DMS153 (cell line): ENCODE data around the gene TMEM72.
A peak's percentile ranks its signal among the peaks of the same experiment; 100 is the strongest.

Experiments used
- DNase-seq: peaks from one replicate; lab custom pipeline; 2025; lab: John Stamatoyannopoulos, UW

The TMEM72 gene

DNA sequence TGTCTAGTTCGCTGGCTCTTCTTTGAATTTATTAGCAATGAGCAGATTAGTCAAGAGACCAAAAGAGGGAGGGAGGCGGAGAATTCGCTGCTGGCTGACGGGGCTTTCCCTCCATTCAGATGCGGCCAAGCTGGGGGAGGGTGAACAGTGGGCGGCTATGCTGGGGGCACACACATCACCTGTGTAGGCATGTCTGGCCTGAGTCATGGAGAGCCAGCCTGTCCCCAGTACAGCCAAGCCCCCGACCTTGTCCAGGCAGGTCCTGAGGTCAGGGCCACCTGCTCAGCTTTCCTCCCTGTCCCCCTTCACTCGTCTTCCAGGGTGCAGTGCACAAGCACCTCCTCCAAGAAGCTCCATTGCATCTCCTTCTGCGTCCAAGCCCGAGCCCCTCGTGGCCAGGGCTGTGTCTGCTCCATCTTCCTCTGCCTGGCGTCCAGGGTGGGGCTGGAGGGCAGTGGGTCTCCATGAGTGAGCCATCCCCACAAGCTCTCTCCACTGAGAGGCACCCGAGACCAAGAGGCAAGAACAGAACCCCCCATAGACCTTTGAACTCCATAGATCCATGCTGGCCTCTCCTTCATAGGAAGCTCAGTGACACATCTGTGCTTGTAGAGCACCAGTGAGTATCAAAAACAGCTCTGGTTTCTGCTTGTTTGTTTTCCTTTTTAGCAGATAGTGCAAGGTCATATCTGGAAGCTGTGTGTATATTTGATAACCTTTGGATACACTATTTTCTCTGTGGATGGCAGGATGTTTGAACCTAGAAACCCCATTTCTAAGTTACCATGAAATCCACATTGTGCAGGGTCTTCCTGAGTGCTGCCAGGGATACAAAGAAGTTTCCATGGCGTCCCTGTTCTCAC lies 69.4 kb downstream of the TMEM72 start:
- no peak for DNase-seq

DNA sequence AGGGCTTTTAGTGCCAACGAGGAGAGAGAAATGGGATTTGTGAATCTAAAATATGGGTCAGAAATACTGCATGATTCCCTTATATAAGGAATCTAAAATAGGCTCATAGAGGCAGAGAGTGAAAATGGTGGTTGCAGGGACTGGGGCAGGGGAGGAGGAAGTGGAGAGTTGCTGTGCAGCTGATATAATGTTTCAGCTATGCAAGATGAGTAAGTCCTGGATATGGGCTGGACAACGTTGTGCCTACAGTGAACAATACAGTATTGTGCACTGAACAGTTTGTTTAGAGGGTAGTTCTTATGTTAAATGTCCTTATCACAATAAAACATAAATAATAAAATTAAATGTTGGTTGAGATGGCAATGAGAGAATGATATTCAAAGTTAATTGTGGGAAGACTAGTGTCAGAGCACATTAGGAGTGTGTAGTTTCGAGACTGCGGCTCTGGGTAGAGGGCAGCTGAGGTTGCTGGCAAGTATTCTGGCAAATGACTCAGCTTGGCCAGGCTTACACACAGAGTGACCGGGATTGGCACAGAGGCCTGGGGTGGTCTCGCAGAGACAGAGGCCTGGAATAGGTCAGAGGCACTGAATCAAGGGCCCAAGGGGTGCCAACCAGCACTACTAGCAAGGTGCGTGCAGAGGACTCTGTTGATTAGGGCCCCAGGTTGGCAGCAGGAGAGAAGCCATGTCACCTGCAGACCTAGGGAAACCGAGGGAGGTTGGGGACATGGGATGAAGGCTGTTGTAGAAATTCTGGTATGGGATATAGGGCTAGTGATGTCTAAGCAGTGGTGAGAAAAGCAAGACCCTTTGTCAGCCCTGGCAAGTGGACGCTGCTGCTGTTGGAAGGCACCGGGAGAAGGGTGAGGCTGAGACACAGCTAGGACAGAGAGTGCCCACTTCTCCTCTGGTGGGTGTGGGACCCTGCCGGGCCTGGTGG lies 70.3 kb downstream of the TMEM72 start:
- peak; percentile 17 for DNase-seq

DNA sequence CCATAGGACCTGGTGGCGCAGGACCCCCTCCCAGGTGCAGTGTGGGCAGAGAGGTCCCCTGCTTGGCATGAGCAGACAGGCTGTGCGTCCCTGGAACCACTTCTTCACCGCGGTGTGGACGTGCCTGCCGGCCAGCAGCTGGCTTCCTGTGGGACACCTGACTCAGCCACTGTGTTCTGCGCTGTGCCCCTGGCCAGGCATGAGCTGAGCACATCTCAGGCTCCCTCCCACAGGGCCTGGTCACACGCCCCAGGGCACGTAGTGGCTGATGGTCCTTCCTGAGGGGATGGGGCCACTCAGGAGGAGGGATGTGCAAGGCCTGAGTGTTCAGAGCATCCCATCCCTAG lies 71.0 kb downstream of the TMEM72 start:
- no peak for DNase-seq

DNA sequence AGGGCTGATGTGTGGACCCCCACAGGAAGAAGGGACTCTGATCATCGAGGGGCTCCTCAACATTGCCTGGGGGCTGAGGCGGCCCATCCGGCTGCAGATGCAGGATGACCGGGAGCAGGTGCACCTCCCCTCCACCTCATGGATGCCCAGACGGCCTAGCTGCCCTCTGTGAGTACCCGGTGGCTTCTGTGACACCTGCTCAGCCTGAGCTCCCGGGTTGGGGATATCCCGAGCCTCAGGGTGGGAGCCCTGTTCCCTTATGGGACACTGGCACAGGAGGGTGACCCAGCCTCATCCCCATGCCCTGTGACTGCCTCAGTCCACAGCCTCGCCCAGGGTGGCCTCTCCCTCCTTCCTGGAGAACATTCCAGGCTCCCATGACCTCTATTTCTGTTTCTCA lies 71.4 kb downstream of the TMEM72 start:
- DNase-seq = no peak

DNA sequence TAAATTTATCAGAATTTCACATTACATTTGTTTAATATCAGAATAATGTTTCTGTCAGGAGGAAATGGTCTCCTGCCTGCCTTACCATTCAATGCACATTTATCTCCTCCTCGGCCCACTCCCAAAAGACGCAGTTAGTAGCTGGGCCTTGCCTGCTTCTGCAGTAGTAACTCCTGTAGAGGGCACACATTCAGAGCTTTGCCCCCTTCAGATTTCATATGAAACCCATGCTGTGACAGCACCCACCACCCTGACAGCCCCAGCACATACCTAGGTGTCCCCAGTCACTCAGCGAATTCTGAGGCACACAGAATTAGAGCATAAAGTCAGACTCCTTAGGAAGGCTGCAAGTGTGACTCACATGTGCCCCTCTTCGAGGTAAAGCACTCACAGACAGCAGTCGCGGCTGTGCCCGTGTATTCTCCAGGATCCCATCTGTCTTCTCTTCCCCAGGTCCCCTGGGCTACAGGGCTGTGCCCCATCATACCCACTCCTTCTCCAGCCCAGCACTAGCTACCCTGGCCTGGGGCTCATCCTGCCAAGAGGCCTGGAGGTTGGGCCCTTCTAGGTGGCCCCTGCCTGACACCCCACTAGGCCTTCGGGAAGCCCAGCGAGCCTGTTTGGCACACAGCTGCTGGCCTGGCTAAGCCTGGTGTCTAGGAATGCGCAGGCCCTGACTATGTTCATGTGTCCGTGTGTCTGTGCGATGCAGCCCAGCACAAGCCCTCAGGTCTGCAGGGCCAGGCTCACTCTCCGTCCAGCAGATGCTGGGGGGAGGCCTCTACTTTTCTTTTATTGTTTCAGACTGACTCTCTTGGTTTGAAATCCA lies 72.1 kb downstream of the TMEM72 start:
- DNase-seq = no peak

DNA sequence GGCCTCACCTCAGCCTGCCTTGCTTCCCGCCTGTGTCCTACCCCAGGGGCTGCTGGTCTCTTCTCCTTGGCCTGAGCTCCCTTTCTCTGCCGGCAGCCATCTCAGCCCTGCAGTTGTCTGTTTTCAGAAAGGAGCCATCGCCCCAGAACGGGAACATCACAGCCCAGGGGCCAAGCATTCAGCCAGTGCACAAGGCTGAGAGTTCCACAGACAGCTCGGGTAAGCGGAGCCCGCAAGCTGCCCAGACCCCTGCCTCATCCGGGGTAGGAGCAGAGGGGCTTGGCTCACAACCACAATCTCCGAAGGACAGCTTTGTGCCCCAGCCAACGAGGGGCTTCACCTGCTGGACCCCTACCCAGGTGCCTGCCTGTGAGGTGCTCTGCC lies 72.8 kb downstream of the TMEM72 start:
- DNase-seq = no peak

DNA sequence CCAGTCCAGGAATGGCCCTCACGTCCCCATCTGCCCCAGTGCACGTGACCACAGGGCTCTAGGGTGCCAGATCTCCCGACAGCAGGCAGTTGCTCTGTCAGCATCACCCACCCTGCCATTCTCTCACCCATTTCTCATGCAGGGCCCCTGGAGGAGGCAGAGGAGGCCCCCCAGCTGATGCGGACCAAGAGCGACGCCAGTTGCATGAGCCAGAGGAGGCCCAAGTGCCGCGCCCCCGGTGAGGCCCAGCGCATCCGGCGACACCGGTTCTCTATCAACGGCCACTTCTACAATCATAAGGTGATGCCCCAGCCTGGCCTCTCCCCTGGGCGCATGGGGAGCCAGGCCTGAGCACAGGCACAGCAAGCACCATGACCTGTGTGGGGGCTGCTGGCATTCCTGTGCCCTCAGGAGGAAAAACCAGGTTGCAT lies 73.5 kb downstream of the TMEM72 start:
- no peak for DNase-seq

DNA sequence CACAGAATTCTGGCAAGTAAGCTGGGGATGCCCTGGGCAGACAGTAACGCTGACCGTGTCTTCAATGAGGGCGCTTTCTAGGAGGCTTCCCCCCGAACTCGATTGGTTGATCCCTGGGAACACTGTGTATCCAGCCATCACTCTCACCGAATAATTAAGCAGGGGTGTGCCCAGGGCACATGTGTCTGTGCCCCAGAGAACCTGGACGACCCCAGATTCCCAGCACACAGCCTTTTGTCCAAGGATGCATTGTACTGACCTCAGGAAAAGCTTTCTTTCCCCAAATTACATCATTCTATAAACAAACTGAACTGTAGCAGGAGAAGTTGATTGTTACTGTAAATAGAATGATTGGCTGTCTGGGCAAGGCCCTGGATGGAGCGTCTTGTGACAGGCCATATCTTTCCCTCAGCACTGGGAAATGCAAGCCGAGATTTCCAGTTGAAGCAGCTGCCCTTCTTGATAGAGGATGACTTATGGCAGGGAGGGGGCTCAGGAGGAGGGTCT lies 74.1 kb downstream of the TMEM72 start:
- DNase-seq = no peak

DNA sequence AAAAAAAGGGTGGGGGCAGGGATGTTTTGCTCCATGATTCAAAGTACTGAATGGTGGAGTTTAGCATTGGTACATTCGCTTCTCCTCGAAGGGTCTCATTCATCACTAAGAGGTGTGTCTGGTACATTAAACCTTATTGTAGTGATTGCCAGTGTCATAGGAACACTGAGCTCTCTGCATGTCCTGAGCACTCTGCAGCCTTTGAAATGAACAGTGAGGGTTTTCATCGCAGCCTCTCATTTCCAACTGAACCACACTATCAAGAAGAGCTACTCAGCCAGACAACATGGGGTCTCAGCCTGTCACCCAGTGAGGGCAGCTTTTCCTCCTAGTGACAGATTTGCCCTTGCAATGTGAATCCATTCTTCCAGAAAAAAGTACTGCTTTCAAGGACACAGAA lies 75.0 kb downstream of the TMEM72 start:
- DNase-seq = no peak
